Mucosa of descending colon (tissue), 3 donors: ENCODE data around the gene DGAT2L6. TPM values are rescaled to one million over a fixed set of nuclear protein-coding genes. Genes with fewer than 3 reads are reported as not detected.
"Not testable (repeated sequence)": the region's sequence is repeated elsewhere in the genome, so short reads cannot be mapped to it uniquely, and the experiment has no call there.

ENCODE experiments used
- ATAC-seq: fragments of 200-7000 bp; cut with Tn5 transposase; one replicate; pipeline ENCODE4 v1.9.1; 2020; ENCODE audit warnings: mild to moderate bottlenecking, moderate library complexity
- DNase-seq, 3 donors: peaks; one replicate each; pipeline ENCODE4 v3.0.0-alpha.2; 2020
- H3K36me3 ChIP-seq: fragments of 200-600 bp; one replicate; pipeline ENCODE4 v1.8.0; 2021; ENCODE audit warnings: low read depth, mild to moderate bottlenecking
- H3K4me1 ChIP-seq: fragments of 200-600 bp; one replicate; pipeline ENCODE4 v1.8.0; 2021; ENCODE audit warnings: low read depth, mild to moderate bottlenecking
- H3K4me3 ChIP-seq: fragments of 200-600 bp; one replicate; pipeline ENCODE4 v1.8.0; 2021; ENCODE audit warnings: mild to moderate bottlenecking
- H3K9me3 ChIP-seq: fragments of 200-600 bp; one replicate; pipeline ENCODE4 v1.8.0; 2021; ENCODE audit warnings: mild to moderate bottlenecking
- intact Hi-C, 2 donors: fragments of 100-400 bp; cut with DNase I in 1 of 2; cut with micrococcal nuclease in 1 of 2; formaldehyde crosslinking; loops; one replicate each; pipeline versions ENCODE4 v1.11.0 to v1.11.1; 2022; cut with DNase I, micrococcal nuclease
- total RNA-seq, 3 donors: library from RNA; stranded (reverse); fragmentation: NEBNext Ultra II Directional in 2 of 3; extraction: Animal tissue kit (Norgen Biotek cat#: 25700) in 2 of 3; gene quantifications; one replicate each; pipeline versions ENCODE4 v1.2.1 to v1.2.4, GENCODE V29; 2021 to 2023
- TF ChIP-seq, protein P1 (sequence below): fragments of 200-600 bp; IDR thresholded peaks from one replicate; pipeline ENCODE4 v1.8.0; 2022; ENCODE audit warnings: antibody characterized with exemption, mild to moderate bottlenecking
- donor health status: DM: no; HTN: no; CAD: no; lungs with moderate emphysema.
- donor health status: DM: no; HTN: no; CAD: no.
- donor health status: DM: no; HTN: yes; CAD: no.

DGAT2L6 gene
- total RNA-seq, 3 donors from 2014 or later = not detected

DNA sequence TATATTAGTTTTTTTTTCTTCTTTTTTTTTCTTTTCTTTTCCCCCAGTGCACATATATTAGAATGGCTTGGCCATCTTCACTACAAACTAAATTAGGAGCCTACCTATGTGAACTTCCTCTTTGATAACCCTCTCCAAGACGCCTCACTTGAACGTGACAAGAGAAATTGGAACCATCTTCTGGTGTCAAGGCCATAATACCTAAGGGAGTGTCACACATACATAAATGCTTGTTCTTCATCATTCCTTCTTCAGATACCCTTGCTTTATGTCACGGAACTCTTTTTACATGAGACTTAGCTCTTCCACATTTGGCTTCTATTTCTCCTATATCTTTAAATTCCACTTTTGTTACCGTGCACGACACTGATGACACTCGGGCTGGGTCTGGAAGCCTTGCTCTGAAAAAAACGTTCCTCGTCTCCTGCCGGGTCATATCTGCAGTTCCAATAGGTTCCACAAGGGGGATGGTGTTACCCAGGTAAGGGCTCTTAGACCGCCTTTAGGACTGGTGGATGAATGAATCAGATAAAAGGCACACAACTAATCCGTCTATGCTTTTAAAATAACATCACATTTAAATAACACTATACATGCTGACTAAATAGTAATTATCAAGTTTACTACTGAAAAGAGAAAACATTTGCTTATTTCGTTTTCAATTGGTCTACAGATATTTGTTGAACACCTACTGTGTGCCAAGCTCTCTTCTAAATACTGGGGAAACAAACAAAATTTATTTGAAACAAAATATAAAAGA is 19.9 kb downstream of the DGAT2L6 start:
- H3K4me1 ChIP-seq = no peaks in the 10 kb centered on the region
- peak in 2 of 3 donors; percentile 23 to 81 for DNase-seq
- H3K36me3 ChIP-seq = no peaks in the 10 kb centered on the region
- no peak overlapping the region for H3K4me3 ChIP-seq
- no peaks in the 10 kb centered on the region for H3K9me3 ChIP-seq
- ATAC-seq = peak; percentile 86
- intact Hi-C loops = loop anchor here in 1 of 2 donors (10.0 kb wide), 1 partner anchor 68 kb away; the partner anchor contains the start of genes ARR3 and P2RY4
- TF ChIP-seq, protein P1, sequence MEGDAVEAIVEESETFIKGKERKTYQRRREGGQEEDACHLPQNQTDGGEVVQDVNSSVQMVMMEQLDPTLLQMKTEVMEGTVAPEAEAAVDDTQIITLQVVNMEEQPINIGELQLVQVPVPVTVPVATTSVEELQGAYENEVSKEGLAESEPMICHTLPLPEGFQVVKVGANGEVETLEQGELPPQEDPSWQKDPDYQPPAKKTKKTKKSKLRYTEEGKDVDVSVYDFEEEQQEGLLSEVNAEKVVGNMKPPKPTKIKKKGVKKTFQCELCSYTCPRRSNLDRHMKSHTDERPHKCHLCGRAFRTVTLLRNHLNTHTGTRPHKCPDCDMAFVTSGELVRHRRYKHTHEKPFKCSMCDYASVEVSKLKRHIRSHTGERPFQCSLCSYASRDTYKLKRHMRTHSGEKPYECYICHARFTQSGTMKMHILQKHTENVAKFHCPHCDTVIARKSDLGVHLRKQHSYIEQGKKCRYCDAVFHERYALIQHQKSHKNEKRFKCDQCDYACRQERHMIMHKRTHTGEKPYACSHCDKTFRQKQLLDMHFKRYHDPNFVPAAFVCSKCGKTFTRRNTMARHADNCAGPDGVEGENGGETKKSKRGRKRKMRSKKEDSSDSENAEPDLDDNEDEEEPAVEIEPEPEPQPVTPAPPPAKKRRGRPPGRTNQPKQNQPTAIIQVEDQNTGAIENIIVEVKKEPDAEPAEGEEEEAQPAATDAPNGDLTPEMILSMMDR = peak; percentile 27

DNA sequence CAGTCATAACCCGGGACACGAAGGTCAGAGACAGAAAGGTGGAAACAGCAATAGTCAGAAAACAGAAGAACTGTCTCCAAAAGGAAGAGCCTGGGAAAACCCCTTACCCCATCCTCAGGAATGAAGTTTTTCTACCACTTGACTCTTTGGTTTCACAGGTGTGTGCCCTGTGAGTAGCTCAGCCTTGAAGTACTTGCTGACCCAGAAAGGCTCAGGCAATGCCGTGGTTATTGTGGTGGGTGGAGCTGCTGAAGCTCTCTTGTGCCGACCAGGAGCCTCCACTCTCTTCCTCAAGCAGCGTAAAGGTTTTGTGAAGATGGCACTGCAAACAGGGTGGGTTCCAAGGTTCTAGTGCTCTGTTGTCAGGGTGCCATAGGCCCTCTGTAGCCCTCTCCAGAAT is 24.4 kb downstream of the DGAT2L6 start:
- no peaks in the 10 kb centered on the region for H3K36me3 ChIP-seq
- H3K4me3 ChIP-seq = no peak overlapping the region
- H3K4me1 ChIP-seq = no peaks in the 10 kb centered on the region
- DNase-seq (no peak), ATAC-seq (no peak)
- intact Hi-C loops = no loop called here
- TF ChIP-seq, protein P1 = no peak
- no peaks in the 10 kb centered on the region for H3K9me3 ChIP-seq

DNA sequence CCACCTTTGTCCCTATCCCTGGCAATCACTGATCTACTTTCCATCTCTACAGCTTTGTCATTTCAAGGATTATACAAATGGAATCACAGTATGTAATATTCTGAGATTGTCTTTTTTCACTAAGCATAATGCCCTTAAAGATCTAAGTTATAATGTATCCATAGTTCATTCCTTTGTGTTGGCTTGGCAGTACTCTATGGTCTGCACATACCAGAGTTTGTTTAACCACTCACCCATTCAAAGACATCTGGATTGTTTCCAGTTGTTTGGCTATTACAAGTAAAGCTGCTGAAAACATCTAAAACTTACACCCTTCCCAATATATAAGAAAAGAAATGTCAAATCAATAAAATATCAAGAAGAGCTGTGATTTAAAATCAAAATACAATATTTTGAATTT is 31.2 kb downstream of the DGAT2L6 start:
- Histone ChIP-seq H3K4me1 (no peaks in the 10 kb centered on the region), H3K9me3 (no peaks in the 10 kb centered on the region), H3K36me3 (no peaks in the 10 kb centered on the region), H3K4me3 (no peak overlapping the region)
- TF ChIP-seq, protein P1 = no peak
- ATAC-seq = no peak
- DNase-seq = no peak
- intact Hi-C loops = no loop called here

DNA sequence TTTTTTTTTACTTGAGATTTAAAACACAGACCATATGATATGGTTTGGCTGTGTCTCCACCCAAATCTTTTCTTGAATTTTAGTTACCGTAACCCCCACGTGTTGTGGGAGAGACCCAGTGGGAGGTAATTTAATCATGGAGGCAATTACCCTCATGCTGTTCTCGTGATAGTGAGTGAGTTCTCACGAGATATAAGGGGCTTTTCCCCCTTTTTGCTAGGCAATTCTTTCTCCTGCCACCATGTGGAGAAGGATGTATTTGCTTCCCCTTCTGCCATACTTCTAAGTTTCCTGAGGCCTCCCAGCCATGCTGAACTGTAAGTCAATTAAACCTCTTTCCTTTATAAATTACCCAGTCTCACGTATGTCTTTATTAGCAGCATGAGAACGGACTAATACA is 32.3 kb downstream of the DGAT2L6 start:
- H3K4me3 ChIP-seq, H3K36me3 ChIP-seq, H3K9me3 ChIP-seq, H3K4me1 ChIP-seq, ATAC-seq, DNase-seq, intact Hi-C loops: not testable (repeated sequence)

DNA sequence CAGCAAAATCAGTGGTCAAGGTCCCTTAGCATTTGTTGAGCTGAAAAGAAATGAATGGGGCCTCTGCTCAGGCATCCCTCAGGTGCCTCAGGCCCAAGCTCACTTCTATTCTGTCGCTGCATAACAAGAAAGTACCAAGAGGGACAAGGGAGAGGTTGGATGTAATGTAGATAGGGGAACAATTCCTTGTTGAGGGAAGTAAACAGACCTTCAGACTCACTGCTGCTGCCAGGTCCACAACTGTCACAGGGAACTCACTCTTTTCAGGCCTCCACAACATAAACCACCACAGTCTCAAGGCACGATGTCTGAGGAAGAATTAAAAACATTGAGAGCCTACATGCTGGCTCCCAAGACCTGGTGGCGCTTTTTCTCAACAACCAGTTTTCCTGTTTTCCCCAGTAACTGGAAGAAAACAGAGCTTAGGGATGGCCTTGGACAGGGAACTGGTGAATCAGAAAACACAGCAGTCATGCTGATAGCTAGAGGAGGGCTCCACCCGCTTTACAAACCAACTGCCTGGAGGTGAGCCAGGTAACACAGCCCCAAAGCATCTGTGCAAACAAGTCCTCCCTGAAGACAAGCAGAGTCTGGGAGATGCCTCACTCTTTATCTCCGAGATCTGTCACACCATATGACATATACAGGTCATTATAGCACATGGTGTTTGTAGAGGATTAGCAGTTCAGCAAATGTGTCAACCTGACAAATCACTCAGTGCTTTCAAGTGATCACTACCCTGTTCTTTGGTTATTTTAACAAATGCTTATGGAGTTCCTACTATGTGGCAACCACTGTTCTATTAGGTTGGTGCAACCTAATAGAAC is 42.9 kb downstream of the DGAT2L6 start:
- intact Hi-C loops = no loop called here
- ATAC-seq = peak; percentile 97

More for the DNA sequence above, 42.9 kb downstream of the DGAT2L6 start:
- TF ChIP-seq, protein P1 = no peak
- DNase-seq = peak; percentile 32 to 55 (median 47)
- no peak overlapping the region for H3K4me3 ChIP-seq
- H3K36me3 ChIP-seq = no peaks in the 10 kb centered on the region
- no peaks in the 10 kb centered on the region for H3K4me1 ChIP-seq
- no peaks in the 10 kb centered on the region for H3K9me3 ChIP-seq
